ENCODE results near the gene RNF148.

Gene RNF148, protein sequence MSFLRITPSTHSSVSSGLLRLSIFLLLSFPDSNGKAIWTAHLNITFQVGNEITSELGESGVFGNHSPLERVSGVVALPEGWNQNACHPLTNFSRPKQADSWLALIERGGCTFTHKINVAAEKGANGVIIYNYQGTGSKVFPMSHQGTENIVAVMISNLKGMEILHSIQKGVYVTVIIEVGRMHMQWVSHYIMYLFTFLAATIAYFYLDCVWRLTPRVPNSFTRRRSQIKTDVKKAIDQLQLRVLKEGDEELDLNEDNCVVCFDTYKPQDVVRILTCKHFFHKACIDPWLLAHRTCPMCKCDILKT

DNA sequence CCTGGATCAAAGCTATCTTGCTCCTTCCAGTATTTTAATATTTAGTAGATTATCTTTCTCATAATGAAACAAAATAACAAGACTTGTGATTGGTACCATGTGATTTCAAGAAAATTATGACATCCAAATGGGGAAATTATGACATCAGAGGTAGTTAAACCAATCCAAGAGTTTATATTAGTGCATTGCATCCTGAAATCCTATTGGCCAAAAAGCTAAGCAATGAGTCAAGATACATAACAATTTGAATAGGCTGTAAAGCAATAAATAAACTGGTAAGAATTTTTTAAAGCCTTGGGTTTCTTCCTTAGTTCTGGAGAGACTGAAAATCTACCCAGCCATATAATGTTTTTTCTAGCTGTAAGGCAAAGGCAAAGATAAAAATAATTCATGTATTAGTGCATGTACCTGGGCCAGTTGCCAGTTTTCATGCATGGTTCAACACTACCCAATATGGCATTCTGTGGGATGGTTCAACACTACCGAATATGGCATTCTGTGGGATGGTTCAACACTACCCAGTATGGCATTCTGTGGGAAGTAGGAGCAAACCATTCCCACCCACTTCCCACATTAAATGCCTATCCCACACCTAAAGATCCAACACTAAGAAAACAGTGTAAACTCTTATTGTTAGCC, at the start of gene RNF148:
Gene RNF148, minus strand, starts transcription at position 51 of the 639 bp plus-strand sequence. CDS start 172 bp downstream, outside the sequence.
- in situ Hi-C loops (cut with MboI; ENCODE audit: low sequenced_read_pairs): no loop called here

DNA sequence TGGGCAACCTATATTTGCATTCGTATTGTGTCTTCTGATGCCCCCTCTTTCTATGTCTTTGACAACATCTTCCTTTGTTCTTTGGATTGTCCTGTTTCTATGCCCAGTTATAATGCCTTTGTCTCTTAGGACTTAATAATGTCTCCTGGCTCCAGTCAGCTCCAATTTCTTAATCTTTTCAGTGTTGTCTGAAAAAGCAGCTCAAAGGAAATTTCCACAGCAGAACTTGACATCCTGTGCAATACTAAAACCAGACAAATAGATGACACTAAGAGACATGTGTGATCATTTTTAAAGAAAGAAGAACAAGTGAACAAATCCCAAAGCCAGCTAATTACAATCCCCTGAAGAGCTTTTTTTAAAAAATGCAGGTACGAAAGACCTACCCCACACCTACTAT, 47.7 kb upstream of the RNF148 start:
- in situ Hi-C loops (cut with MboI; ENCODE audit: low sequenced_read_pairs): no loop called here

DNA sequence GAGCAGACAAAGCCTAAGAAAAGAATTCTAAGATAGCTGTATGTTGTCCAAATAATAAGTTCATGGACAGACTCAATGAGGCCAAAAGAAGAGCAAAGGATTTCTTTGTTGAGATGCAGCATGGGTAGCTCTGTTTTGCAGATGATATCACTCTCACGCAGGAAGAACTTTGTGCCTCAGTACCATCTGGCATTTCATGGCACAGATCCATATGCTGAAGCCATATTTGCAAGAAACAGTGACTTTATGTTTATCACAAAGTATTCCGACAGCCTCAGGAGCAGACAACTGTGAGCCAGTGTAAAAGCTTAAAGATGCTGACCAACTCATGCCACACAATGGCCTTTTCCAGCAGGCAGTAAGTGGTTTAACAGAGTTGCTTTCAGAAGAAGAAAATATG, 45.5 kb upstream of the RNF148 start:
- in situ Hi-C loops (cut with MboI; ENCODE audit: low sequenced_read_pairs): no loop called here

DNA sequence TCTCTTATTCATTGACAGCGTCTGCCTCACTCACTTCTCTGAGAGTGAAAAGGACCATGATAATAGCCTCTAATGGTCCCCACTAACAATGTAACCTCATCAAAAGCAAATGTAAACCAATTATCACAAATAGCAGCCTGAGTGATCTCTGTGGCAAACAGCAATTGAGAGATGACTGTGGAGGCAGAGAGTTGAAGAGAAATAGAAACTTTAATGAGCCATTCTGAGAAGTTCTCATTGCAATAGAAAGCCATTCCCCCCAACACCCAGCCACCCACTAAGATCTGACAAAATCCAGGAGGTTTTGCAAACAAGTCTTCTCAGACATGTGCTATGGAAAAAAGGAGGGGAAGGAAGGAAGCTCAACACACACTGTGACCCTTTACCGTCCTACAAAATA, 44.2 kb upstream of the RNF148 start:
- in situ Hi-C loops (cut with MboI; ENCODE audit: low sequenced_read_pairs): no loop called here

DNA sequence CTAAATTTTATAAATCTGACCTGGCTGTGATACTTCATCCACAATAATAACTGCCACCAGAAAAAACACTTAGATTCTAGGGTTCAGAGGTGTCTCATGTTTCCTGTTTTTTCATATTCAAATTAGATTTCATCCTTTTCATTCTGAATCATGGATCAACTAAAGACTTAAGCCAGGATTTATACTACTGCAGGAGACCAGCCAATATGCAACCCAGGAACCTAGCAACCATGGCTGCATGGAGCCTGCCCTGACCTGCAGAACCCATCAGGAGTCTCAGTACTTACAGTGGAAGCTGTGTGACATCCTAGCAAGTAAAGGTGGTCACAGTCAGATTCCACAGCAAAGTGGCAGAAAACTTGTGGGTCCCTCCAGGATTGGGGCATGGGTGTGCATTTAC, 40.5 kb upstream of the RNF148 start:
- in situ Hi-C loops (cut with MboI; ENCODE audit: low sequenced_read_pairs): no loop called here

DNA sequence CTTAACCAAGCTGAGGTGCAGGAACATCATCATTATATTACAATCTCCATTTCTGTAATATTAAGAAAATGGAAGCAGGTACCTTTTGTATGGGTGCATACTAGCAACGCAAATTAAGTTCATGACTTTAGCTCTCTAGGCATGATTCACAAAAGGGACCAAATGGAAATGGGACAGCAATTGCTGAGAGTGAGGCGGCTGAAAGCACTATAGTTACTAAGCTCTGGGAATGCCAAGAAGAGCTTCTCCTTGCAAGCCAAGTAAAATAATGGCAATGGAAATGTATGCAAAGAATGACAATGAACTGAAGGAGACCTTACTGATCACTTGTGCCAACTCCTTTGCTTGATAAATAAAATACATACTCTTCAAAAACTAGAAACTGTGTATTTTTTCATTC, 36.2 kb upstream of the RNF148 start:
- in situ Hi-C loops (cut with MboI; ENCODE audit: low sequenced_read_pairs): no loop called here

DNA sequence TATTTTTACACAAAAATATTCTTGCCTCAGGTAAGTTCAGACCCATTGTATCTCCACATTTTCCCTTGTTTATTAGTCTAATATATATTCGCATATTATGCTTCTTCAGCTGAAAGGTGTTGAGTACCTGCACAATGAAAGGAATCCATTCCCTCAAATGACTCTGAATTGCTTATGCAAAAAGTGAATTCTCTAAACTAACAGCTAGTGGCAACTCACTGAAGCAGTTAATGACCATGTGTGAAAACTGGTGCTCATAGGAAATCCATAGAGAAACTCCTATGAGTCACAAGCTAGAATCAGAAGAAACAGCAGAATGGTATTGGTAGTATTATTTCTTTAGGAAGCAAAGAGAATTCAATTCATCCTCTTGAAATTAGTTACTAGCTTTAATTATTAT, 33.5 kb upstream of the RNF148 start:
- in situ Hi-C loops (cut with MboI; ENCODE audit: low sequenced_read_pairs): no loop called here

DNA sequence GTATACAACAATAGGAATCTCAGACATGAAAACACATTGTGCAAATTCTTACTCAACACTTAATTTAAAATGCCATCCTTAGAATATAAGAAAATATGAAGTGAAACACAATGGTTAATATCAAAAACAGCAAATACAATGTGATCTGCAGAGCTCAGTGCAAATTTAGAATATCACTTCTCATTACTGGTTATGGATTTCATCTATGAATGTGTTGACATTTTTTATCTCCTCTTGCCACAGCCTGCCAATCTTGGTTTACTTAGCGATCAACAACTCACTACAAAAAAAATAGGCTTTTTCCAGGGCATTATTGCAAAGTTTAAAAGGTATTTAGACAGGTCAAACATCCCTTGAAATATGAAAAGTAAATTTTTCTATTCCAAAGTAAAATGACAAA, 25.0 kb upstream of the RNF148 start:
- in situ Hi-C loops (cut with MboI; ENCODE audit: low sequenced_read_pairs): no loop called here

DNA sequence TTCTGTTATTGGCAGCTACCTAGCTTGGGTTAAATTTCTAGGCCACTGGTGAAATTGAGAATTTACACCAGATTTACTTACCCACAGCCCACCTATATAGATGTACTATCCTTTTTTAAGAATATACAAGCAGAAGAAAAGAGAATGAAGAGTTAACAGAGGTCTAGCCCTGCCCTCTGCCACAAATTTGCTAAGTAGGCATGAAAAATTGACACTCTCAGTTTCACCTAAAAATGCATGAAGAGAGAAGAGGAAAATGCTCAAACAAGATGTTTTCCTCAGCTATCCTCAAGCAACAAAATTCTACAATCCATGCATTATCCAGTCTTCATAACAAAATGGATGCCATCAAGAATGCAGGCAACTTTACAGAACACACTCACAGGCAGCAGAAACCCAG, 24.6 kb upstream of the RNF148 start:
- in situ Hi-C loops (cut with MboI; ENCODE audit: low sequenced_read_pairs): no loop called here

DNA sequence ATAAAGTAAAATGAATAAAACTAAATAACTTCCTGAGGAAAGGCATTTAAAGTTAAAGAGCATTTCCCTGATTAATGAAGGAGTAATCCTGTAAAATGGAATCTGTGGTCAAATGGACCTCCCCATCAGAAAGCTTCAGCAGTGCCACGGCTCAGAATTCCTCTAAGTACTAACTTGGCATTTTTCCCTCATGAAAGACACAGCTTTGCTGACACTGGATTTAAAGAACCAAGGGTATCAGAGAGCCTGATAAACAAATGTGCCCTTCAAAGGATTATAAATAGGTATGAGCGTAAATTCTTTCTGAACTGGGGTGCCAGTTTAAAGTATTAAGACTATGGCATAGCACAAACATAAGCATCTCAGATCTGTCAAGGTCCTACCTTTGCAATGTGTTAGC, 24.2 kb upstream of the RNF148 start:
- in situ Hi-C loops (cut with MboI; ENCODE audit: low sequenced_read_pairs): no loop called here

DNA sequence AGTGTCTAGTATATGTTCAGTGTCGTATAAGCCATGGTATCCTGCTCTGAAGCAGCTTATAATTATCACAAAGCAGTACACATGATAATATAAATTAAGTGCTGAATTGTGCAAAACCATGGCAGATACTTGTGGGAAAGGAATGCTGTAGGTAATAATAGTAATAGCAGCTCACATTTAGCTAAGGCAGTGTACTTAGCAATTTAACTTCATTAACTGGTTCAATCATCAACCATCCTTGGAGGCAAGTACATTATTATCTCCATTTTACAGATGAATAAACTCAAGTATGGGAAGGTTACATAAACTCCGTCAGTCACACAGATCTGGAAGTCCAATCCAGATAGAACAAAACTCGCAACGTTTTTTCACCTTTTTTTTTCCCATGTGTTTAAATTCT, 21.6 kb upstream of the RNF148 start:
- in situ Hi-C loops (cut with MboI; ENCODE audit: low sequenced_read_pairs): no loop called here

DNA sequence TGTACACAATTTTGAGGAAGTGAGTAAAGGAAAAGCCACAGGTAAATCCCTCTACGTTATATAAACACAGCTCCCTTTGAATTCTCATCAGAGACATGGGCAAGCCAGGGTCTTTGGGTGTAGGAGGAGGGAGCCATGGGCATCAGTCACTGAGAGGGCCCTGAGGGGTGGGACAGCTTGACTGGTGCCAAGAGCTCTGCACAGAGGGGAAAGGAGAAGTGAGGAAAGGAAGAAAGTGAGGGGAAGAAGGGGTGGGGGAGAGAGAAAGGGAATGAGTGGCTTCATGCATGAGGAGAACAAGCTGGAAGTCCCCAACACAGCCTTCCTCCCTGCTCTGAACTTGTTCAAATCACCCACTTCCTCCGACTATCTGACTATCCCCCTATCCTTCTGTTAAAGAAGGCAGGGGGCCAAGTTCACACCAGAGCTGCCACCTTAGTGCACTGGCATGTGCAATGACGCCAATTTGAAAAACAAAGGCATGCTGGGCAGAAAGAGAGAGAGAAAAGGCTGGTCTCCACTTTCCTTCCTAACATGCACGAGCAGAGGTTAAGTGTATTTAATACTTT, 16.4 kb upstream of the RNF148 start:
- in situ Hi-C loops (cut with MboI; ENCODE audit: low sequenced_read_pairs): no loop called here

DNA sequence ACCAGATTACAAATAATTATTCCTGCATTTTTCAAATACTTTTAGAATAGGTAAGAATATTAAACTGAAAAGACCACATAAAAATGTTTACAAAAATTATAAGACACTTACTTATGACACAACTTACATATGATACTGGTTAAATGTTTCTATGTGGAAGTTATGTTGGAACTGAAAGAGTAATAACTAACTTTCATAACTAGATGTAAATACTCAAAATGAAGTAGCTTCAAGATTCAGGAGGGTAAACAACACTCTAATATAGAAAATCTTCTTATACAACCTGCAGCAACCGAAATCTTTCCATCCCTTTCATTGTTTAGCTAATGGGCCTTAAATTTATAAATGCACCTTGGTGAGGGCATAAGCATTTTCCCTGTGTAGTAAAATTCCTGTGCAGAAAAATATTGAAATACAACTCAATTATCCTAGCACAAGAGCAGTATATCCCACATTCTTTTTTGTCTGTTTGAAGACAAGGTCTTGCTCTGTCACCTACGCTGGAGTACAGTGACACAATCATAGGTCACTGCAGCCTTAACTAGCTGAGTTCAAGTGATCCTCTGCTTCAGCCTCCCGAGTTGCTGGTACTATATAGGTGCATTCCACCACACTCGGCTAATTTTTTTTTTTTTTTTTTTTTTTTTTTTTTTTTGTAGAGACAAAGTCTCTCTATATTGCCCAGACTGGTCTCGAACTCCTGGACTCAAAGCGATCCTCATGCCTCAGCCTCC, 14.8 kb upstream of the RNF148 start:
- in situ Hi-C loops (cut with MboI; ENCODE audit: low sequenced_read_pairs): no loop called here

DNA sequence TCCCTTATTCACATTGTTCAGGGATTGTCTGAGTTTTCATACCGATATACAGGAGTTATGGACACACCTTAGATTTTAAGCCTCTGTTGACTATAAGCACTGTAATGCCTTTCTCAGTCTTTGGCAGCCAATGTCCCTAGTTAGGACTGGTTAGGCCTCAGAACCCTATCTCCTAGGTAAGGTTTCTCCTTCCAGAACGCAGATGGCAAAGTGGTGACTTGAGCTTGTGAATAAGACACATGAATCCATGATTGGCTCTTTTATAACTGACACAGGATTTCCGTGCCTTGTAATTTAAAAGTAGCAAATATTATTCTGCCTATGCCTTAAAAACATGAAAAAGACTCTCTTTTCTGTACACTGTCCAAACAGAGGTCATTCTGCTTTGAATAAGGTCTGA, 12.5 kb upstream of the RNF148 start:
- in situ Hi-C loops (cut with MboI; ENCODE audit: low sequenced_read_pairs): no loop called here

DNA sequence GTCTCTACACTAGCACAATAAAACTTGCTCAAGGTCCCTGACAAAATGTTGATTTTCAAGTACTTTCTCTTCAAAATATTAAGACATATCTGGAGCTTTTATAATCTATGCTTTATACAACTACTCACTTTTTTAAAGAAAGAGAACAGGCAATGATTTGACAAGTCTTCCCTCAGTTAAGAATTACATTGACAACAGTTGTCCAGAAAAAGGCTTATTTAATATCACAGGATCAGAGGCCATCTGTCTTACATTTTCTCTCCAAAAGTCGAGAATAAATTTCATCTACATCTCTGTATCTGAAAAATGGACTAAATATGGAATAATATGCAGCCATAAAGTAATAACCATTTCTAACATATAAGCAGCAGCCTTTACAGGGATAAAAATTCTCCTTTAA, 8.2 kb upstream of the RNF148 start:
- in situ Hi-C loops (cut with MboI; ENCODE audit: low sequenced_read_pairs): no loop called here

DNA sequence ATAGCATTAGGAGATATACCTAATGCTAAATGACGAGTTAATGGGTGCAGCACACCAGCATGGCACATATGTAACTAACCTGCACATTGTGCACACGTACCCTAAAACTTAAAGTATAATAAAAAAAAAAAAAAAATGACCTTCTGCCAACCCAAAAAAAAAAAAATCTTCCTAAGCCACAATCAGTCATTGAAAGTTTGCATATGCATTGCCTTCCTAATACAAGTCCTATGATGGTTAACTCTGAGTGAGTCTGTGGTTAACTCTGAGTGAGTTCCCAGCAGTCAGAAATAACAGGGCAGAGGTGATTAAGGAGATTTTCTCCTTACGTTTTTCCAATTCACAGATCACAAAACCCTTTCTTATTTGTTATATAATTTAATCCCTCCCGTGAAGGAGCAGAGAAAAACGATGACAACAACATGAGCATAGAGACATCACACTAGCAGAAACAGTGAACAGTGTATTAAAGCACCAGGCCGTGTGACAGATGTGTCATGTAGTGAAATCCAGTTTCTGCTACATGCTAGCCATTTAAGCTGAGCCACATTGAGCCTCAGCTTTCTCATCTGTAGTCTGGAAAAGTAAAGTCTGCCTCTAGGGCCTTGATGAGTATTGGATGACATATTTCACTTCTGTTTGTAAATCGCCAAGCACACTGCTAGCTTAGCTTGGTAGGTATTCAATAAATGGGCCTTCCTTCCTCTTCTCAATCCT, 7.4 kb upstream of the RNF148 start:
- in situ Hi-C loops (cut with MboI; ENCODE audit: low sequenced_read_pairs): no loop called here

DNA sequence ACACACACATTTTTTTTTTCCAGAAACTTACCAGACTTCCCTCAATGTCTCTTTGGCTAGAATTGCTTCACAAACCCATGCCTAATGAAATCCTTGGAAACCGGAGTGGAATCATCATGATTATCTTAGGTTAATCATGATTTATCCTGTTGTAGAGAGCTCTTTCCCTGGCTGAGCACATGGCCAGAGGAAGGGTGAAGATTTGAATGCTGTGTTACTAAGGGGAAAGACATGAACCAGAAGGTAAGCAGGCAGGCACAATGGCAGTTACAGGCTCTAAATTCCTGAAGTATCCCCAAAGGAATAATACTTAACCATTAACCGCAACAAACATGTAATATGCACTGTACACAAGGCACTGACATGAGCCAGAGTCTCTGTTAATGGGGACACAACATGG, 4.1 kb upstream of the RNF148 start:
- in situ Hi-C loops (cut with MboI; ENCODE audit: low sequenced_read_pairs): no loop called here

DNA sequence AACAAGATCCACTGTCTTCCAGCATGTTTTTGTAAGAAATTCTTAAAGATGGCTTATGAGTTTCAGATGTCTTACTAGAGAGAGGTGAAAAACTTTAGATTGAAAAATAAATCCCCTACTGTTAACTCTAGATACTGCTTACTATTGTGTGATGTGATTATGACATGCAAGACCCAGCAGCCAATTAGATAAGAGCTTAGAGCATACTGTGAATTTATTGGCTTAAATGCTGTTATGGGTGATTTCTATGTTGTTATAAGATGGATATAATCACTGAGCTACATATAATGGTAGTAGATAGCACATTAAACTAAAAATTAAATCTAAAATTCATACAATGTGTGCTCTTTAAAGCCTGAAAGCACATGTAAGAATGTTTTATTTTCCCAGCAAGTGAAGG, 3.7 kb downstream of the RNF148 start, which contains the start of gene RNF133:
Gene RNF133, minus strand, starts transcription at position 101 of the 400 bp plus-strand sequence. CDS start 199 bp downstream, outside the sequence.
- in situ Hi-C loops (cut with MboI; ENCODE audit: low sequenced_read_pairs): no loop called here

DNA sequence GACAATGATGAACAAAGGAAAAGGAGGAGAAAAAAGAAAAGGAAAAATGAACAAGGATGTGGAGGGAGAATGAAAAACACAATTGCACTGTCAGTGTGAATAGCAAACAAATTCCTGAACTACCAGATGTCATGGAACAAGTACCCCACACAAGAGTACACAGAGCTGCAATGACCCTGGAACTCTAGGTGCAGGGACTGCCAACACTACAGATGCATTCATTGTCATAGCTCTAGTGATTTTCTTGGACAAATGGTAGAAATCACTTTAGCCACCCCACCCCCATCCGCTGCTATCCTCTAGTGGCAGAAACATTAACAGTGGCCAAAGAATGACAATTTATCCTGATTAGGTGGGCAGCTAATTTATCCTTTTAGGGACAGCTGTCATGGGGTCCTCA, 6.9 kb downstream of the RNF148 start:
- in situ Hi-C loops (cut with MboI; ENCODE audit: low sequenced_read_pairs): no loop called here

DNA sequence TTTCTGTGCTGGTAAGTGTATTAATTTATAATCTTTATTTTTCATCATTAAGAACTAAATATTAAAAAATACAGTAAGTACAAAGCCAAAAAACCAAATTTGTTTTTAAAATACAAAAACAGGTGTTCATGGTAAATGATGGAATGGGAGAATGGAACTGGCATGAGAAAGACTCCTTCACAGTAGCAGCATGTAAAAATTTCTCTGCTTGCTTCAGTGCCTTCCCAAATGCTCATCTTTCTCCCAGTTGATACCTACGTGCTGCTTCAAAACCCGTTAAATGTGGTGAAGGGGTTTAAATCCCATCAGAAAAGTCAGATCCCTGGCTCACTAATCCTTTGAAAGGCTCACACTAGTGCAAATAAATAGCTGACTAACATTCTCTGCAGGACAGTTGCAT, 8.0 kb downstream of the RNF148 start:
- in situ Hi-C loops (cut with MboI; ENCODE audit: low sequenced_read_pairs): no loop called here

DNA sequence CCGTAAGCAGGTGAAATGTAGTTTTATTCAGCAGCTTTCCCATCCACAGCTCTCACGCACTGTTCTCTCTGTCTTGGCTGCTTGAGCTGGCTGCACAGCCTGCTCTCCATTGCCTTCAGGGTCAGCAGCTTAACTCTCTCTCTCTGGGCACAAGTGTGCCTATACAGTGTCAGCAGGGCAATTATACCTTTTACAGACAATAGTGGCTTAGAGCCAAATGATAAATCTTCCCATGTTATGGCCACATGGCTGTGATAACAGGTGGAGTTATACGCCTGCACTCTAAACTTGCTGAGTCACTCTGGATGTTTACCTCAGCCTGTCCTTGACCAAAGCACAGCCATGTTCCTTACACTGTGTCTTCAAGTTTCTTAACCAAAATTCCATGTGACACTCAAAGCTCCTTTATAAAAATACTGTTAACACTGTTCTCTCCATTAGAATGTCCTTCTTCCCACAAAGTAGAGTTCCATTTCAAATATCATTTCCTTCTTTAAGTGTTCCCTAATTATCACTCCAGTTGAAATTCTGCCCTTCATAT, 9.9 kb downstream of the RNF148 start:
- in situ Hi-C loops (cut with MboI; ENCODE audit: low sequenced_read_pairs): no loop called here

All from hTERT RPE-1 (cell line).